CD4-positive, alpha-beta memory T cell (primary cell): ENCODE measurements around the gene TIMM13. TPM values are rescaled to one million over a fixed set of nuclear protein-coding genes. Genes with fewer than 3 reads are reported as not detected.
A peak's percentile ranks its signal among the peaks of the same experiment; 100 is the strongest.

ENCODE experiments used
- CTCF ChIA-PET: fragments of 350-600 bp; sonication (Branson Sonifier 250); formaldehyde crosslinking; loops from one replicate; lab custom pipeline; 2021; ENCODE audit warnings: inconsistent platforms; ENCODE audit not compliant: partially characterized antibody; lab: Charles Lee
- POLR2A ChIA-PET: fragments of 350-600 bp; sonication (Branson Sonifier 250); formaldehyde crosslinking; loops from one replicate; lab custom pipeline; 2021; ENCODE audit not compliant: partially characterized antibody; lab: Charles Lee
- DNase-seq, 5 donors: peaks; one replicate each; pipeline versions ENCODE4 v3.0.0 to v3.0.0-alpha.2; 2020 to 2022; ENCODE audit warnings: mixed read lengths in 1 of 5
- H3K27ac ChIP-seq: one replicate; pipeline ENCODE4 v1.7.0; 2013; ENCODE audit warnings: low read depth, low read length
- H3K27me3 ChIP-seq: 2 replicates; pipeline ENCODE4 v1.7.0; 2013; ENCODE audit warnings: mild to moderate bottlenecking, low read length, moderate library complexity; ENCODE audit not compliant: insufficient read depth
- H3K36me3 ChIP-seq: 2 replicates; pipeline ENCODE4 v1.7.0; 2013; ENCODE audit warnings: mild to moderate bottlenecking, low read length, moderate library complexity; ENCODE audit not compliant: insufficient read depth
- H3K4me1 ChIP-seq: 2 replicates; pipeline ENCODE4 v1.7.0; 2013; ENCODE audit warnings: mild to moderate bottlenecking, low read length, moderate library complexity; ENCODE audit not compliant: insufficient read depth
- H3K4me3 ChIP-seq, 2 donors: one replicate each; pipeline ENCODE4 v1.7.0; 2013; ENCODE audit warnings: low read length in 2 of 2, mild to moderate bottlenecking in 1 of 2
- H3K9me3 ChIP-seq, 2 donors: one replicate each; pipeline ENCODE4 v1.7.0; 2013; ENCODE audit warnings: low read length in 2 of 2, control low read depth in 1 of 2; ENCODE audit not compliant: control insufficient read depth in 1 of 2
- H3K27ac Mint-ChIP-seq, 7 donors: one replicate each; pipeline ENCODE4 v1.8.0; 2020 to 2021; ENCODE audit warnings: mixed read lengths in 7 of 7, mild to moderate bottlenecking in 6 of 7, inconsistent platforms in 3 of 7, moderate library complexity in 3 of 7
- H3K27me3 Mint-ChIP-seq, 2 donors: one replicate each; pipeline ENCODE4 v1.8.0; 2020 to 2021; ENCODE audit warnings: mixed read lengths in 2 of 2
- H3K36me3 Mint-ChIP-seq, 2 donors: one replicate each; pipeline ENCODE4 v1.8.0; 2020 to 2021; ENCODE audit warnings: mixed read lengths in 2 of 2, inconsistent platforms in 1 of 2, mild to moderate bottlenecking in 1 of 2
- H3K4me1 Mint-ChIP-seq, 4 donors: one replicate each; pipeline ENCODE4 v1.8.0; 2020 to 2021; ENCODE audit warnings: mixed read lengths in 4 of 4, mild to moderate bottlenecking in 1 of 4
- H3K4me3 Mint-ChIP-seq, 8 donors: one replicate each; pipeline ENCODE4 v1.8.0; 2020 to 2021; ENCODE audit warnings: mixed read lengths in 8 of 8, mild to moderate bottlenecking in 7 of 8, moderate library complexity in 6 of 8, inconsistent platforms in 3 of 8
- H3K9me3 Mint-ChIP-seq, 8 donors: one replicate each; pipeline ENCODE4 v1.8.0; 2020 to 2021; ENCODE audit warnings: mixed read lengths in 8 of 8, mild to moderate bottlenecking in 5 of 8, inconsistent platforms in 3 of 8, moderate library complexity in 1 of 8
- intact Hi-C: fragments of 100-400 bp; cut with micrococcal nuclease; formaldehyde crosslinking; loops from one replicate; pipeline ENCODE4 v1.15.1; 2023
- polyA plus RNA-seq, 2 donors: library from polyadenylated mRNA; unstranded; fragments of 300-500 nt; fragmentation: Illumina TruSeq; gene quantifications; one replicate each; pipeline ENCODE4 v1.2.3, GENCODE V29; 2021
- total RNA-seq, 2 experiments: library from RNA; stranded (reverse); gene quantifications; one replicate each; pipeline ENCODE4 v1.2.3, GENCODE V29; 2021

TIMM13 gene
- total and polyA plus RNA-seq, 4 experiments from 2014 or later, result 30.6 to 76.4 (median 48.7) TPM

GRCh38 chr19:2424686-2425621 is 2.4 kb downstream of the TIMM13 start:
- H3K9me3 Mint-ChIP-seq, result no peaks in the 10 kb centered on the region
- DNase-seq, result no peak
- no peaks in the 10 kb centered on the region for H3K27me3 Mint-ChIP-seq
- CTCF ChIA-PET, result no interaction called here
- Histone ChIP-seq H3K4me1 (peaks cover 21% of the 10 kb centered on the region), H3K27me3 (no peaks in the 10 kb centered on the region), H3K4me3 (no peak overlapping the region), H3K9me3 (no peaks in the 10 kb centered on the region), H3K27ac (no peak overlapping the region), H3K36me3 (no peaks in the 10 kb centered on the region)
- no peak overlapping the region for H3K27ac Mint-ChIP-seq
- H3K36me3 Mint-ChIP-seq, result peaks cover 0 to 10% of the 10 kb centered on the region in 2 donors
- POLR2A ChIA-PET, result no interaction called here
- peaks cover 6 to 19% (median 12%) of the 10 kb centered on the region in 4 donors for H3K4me1 Mint-ChIP-seq
- intact Hi-C loops, result no loop called here
- no peak overlapping the region for H3K4me3 Mint-ChIP-seq

GRCh38 chr19:2423915-2424685 is 3.3 kb downstream of the TIMM13 start:
- ChIA-PET CTCF (no interaction called here), POLR2A (no interaction called here)
- Histone ChIP-seq H3K27me3 (no peaks in the 10 kb centered on the region), H3K4me1 (peaks cover 21% of the 10 kb centered on the region), H3K36me3 (no peaks in the 10 kb centered on the region), H3K4me3 (no peak overlapping the region), H3K27ac (no peak overlapping the region), H3K9me3 (no peaks in the 10 kb centered on the region)
- peaks cover 6 to 19% (median 12%) of the 10 kb centered on the region in 4 donors for H3K4me1 Mint-ChIP-seq
- H3K4me3 Mint-ChIP-seq, result peak overlapping the region in 1 of 8 donors; percentile 54
- H3K36me3 Mint-ChIP-seq, result peaks cover 0 to 10% of the 10 kb centered on the region in 2 donors
- H3K27ac Mint-ChIP-seq, result no peak overlapping the region
- H3K9me3 Mint-ChIP-seq, result no peaks in the 10 kb centered on the region
- H3K27me3 Mint-ChIP-seq, result no peaks in the 10 kb centered on the region
- intact Hi-C loops, result no loop called here
- no peak for DNase-seq

GRCh38 chr19:2423071-2423914 is 4.1 kb downstream of the TIMM13 start:
- Mint-ChIP-seq H3K9me3 (no peaks in the 10 kb centered on the region), H3K27me3 (no peaks in the 10 kb centered on the region), H3K4me3 (no peak overlapping the region), H3K36me3 (peaks cover 0 to 10% of the 10 kb centered on the region in 2 donors), H3K27ac (peak overlapping the region in 1 of 7 donors; percentile 54), H3K4me1 (peaks cover 6 to 17% (median 12%) of the 10 kb centered on the region in 4 donors)
- no peak overlapping the region for H3K27ac ChIP-seq
- no peak overlapping the region for H3K4me3 ChIP-seq
- no peaks in the 10 kb centered on the region for H3K9me3 ChIP-seq
- no peaks in the 10 kb centered on the region for H3K36me3 ChIP-seq
- POLR2A ChIA-PET, result interaction anchor here (0.6 kb wide), 1 partner anchor 193 kb away, joined by 5 read pairs; no protein-coding TSS in a partner anchor
- no peaks in the 10 kb centered on the region for H3K27me3 ChIP-seq
- no peak for DNase-seq
- H3K4me1 ChIP-seq, result peaks cover 19% of the 10 kb centered on the region
- intact Hi-C loops, result no loop called here
- CTCF ChIA-PET, result no interaction called here

GRCh38 chr19:2421581-2422306 is 5.6 kb downstream of the TIMM13 start:
- CTCF ChIA-PET, result no interaction called here
- Mint-ChIP-seq H3K4me1 (peaks cover 2 to 5% (median 4%) of the 10 kb centered on the region in 4 donors), H3K9me3 (no peaks in the 10 kb centered on the region), H3K36me3 (peaks cover 2 to 5% of the 10 kb centered on the region in 2 donors), H3K27ac (no peak overlapping the region), H3K4me3 (no peak overlapping the region), H3K27me3 (no peaks in the 10 kb centered on the region)
- Histone ChIP-seq H3K27me3 (no peaks in the 10 kb centered on the region), H3K36me3 (no peaks in the 10 kb centered on the region), H3K4me1 (peaks cover 13% of the 10 kb centered on the region), H3K9me3 (no peaks in the 10 kb centered on the region), H3K4me3 (no peak overlapping the region), H3K27ac (no peak overlapping the region)
- POLR2A ChIA-PET, result no interaction called here
- intact Hi-C loops, result no loop called here
- no peak for DNase-seq

GRCh38 chr19:2420490-2420889 is 6.9 kb downstream of the TIMM13 start:
- H3K27me3 ChIP-seq, result no peaks in the 10 kb centered on the region
- H3K4me3 Mint-ChIP-seq, result no peak overlapping the region

GRCh38 chr19:2419754-2420153 is 7.6 kb downstream of the TIMM13 start:
- no peaks in the 10 kb centered on the region for H3K9me3 Mint-ChIP-seq
- H3K4me1 Mint-ChIP-seq, result no peaks in the 10 kb centered on the region
- Histone ChIP-seq H3K36me3 (no peaks in the 10 kb centered on the region), H3K4me3 (no peak overlapping the region), H3K9me3 (no peaks in the 10 kb centered on the region), H3K27ac (no peak overlapping the region), H3K4me1 (no peaks in the 10 kb centered on the region), H3K27me3 (no peaks in the 10 kb centered on the region)
- H3K27me3 Mint-ChIP-seq, result no peaks in the 10 kb centered on the region
- H3K27ac Mint-ChIP-seq, result peak overlapping the region in 3 of 7 donors; percentile 30 to 43 (median 41)
- ChIA-PET CTCF (no interaction called here), POLR2A (interaction anchor here (0.7 kb wide), 1 partner anchor 9 kb away, joined by 3 read pairs; no protein-coding TSS in a partner anchor)
- no peak overlapping the region for H3K4me3 Mint-ChIP-seq
- H3K36me3 Mint-ChIP-seq, result peaks cover 2 to 5% of the 10 kb centered on the region in 2 donors
- no peak for DNase-seq
- intact Hi-C loops, result no loop called here

More at GRCh38 chr19:2420490-2420889, 6.9 kb downstream of the TIMM13 start:
- no peaks in the 10 kb centered on the region for H3K36me3 ChIP-seq
- H3K4me1 ChIP-seq, result peaks cover under 1% of the 10 kb centered on the region
- H3K4me3 ChIP-seq, result no peak overlapping the region
- ChIA-PET CTCF (no interaction called here), POLR2A (interaction anchor here (0.7 kb wide), 1 partner anchor 8 kb away, joined by 3 read pairs; no protein-coding TSS in a partner anchor)
- no peaks in the 10 kb centered on the region for H3K4me1 Mint-ChIP-seq
- H3K9me3 ChIP-seq, result no peaks in the 10 kb centered on the region
- H3K27me3 Mint-ChIP-seq, result no peaks in the 10 kb centered on the region
- intact Hi-C loops, result no loop called here
- no peak overlapping the region for H3K27ac ChIP-seq
- DNase-seq, result no peak
- no peaks in the 10 kb centered on the region for H3K9me3 Mint-ChIP-seq
- no peak overlapping the region for H3K27ac Mint-ChIP-seq
- peaks cover 2 to 5% of the 10 kb centered on the region in 2 donors for H3K36me3 Mint-ChIP-seq
